ENCODE measurements around the gene ZNF525. TPM values are rescaled to one million over a fixed set of nuclear protein-coding genes. Genes with fewer than 3 reads are reported as not detected.
"Not testable (repeated sequence)": the region's sequence is repeated elsewhere in the genome, so short reads cannot be mapped to it uniquely, and the experiment has no call there.

ZNF525 gene
- total RNA-seq, 1 experiment from 2014 or later = 10.2 TPM

DNA sequence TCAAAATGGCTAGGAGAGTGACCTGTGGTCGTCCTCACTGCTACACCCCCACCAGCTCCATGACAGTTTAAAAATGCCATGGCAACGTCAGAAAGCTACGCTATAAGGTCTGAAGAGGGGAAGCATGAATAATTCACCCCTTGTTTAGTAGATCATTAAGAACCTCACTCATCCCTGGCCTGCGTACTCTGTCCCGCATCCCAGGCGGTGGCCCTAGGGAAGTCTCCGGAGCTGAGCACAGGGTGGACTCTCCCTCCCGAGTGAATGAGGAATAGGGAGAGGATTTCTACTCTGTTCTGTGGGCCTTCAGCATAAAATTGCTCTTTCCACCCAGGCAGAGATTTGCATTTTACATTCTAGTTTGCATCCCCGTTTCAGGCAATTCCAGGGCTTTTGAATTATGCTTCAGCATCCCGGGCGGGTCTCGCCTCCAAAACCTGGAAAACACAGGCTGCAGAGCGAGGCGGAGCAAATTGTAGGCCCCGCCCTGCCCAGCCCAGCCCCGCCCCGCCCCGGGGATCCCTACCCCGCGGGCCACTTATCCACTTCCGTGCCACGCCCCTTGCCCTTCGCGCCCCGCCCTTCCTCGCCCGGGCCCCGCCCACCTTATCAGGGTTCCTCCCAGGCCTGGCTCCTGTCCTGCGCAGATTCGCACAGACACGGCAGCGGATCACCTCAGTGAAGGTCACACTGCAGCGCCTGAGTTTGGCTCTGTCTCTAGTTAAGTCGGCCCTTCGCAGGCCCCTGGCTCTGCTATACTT, 7.5 kb upstream of the ZNF525 start:
- Histone ChIP-seq H3K79me2 (ENCODE audit: insufficient read depth, low read length) (no peaks in the 10 kb centered on the region), H3K4me3 (replicated peaks in 1 of 2; ENCODE audit: low read depth in 1 of 2, low read length in 2 of 2) (no peak overlapping the region), H3K27ac (ENCODE audit: low read depth, low read length) (no peak overlapping the region), H3K27me3 (ENCODE audit: insufficient read depth, low read length) (no peaks in the 10 kb centered on the region), H3K36me3 (ENCODE audit: control insufficient read depth in 1 of 2, insufficient read depth in 2 of 2, low read length in 2 of 2) (peaks cover 0 to 4% of the 10 kb centered on the region in 2 experiments; a peak in 1 of 4 replicates), H4K20me1 (ENCODE audit: insufficient read depth) (no peaks in the 10 kb centered on the region), H3K9me2 (ENCODE audit: insufficient read depth) (no peaks in the 10 kb centered on the region), H3K9me3 (ENCODE audit: control insufficient read depth in 1 of 2, insufficient read depth in 1 of 2, low read depth in 1 of 2, low read length in 2 of 2) (peaks cover 15 to 26% of the 10 kb centered on the region in 2 experiments; a peak in 3 of 4 replicates), H3K9ac (ENCODE audit: low read length) (no peak overlapping the region), H3K4me1 (ENCODE audit: control insufficient read depth in 1 of 2, insufficient read depth in 2 of 2, low read length in 2 of 2) (no peaks in the 10 kb centered on the region), H2AFZ (ENCODE audit: low read depth, low read length, poor library complexity, severe bottlenecking) (no peak overlapping the region), H3K4me2 (ENCODE audit: low read length) (no peak overlapping the region)
- TF ChIP-seq SP1 (IDR thresholded peaks at IDR 0.05; ENCODE audit: low read depth) = no peak
- no peak for TF ChIP-seq EZH2 (IDR thresholded peaks at IDR 0.05)
- no peak for TF ChIP-seq ZFX (IDR thresholded peaks at IDR 0.05)
- no peak for TF ChIP-seq POLR2A (IDR thresholded peaks at IDR 0.05; ENCODE audit: borderline replicate concordance, extremely low read depth, insufficient read depth, insufficient read length)
- no peak for TF ChIP-seq YY1 (IDR thresholded peaks at IDR 0.05; ENCODE audit: extremely low read depth, insufficient replicate concordance, low read depth, low read length)
- no peak for TF ChIP-seq EGR1 (IDR thresholded peaks at IDR 0.05; ENCODE audit: low read depth)
- intact Hi-C loops (cut with micrococcal nuclease) = no loop called here
- ChIA-PET POLR2A (no interaction called here), CTCF (no interaction called here), RAD21 (ENCODE audit: low non-redundant PET in 1 of 2, low total read pairs in 2 of 2, uncharacterized antibody in 2 of 2, unreplicated experiment in 2 of 2) (no interaction called here)
- no TSS peak for BruUV-seq (replicated peaks)
- DNase-seq (ENCODE audit: low read depth, low spot score) (no peak), ATAC-seq (no peak)

GRCh38 chr19:53360056-53360455, 5.4 kb upstream of the ZNF525 start:
- H3K9me2 ChIP-seq (ENCODE audit: insufficient read depth); POLR2A ChIA-PET; H3K4me1 ChIP-seq (ENCODE audit: control insufficient read depth in 1 of 2, insufficient read depth in 2 of 2, low read length in 2 of 2); H3K4me3 ChIP-seq (replicated peaks in 1 of 2; ENCODE audit: low read depth in 1 of 2, low read length in 2 of 2); BruUV-seq (replicated peaks); H3K9ac ChIP-seq (ENCODE audit: low read length); H3K27me3 ChIP-seq (ENCODE audit: insufficient read depth, low read length); H4K20me1 ChIP-seq (ENCODE audit: insufficient read depth); ATAC-seq; H3K36me3 ChIP-seq (ENCODE audit: control insufficient read depth in 1 of 2, insufficient read depth in 2 of 2, low read length in 2 of 2); H2AFZ ChIP-seq (ENCODE audit: low read depth, low read length, poor library complexity, severe bottlenecking); H3K79me2 ChIP-seq (ENCODE audit: insufficient read depth, low read length); H3K27ac ChIP-seq (ENCODE audit: low read depth, low read length); DNase-seq (ENCODE audit: low read depth, low spot score); H3K4me2 ChIP-seq (ENCODE audit: low read length); RAD21 ChIA-PET (ENCODE audit: low non-redundant PET in 1 of 2, low total read pairs in 2 of 2, uncharacterized antibody in 2 of 2, unreplicated experiment in 2 of 2); CTCF ChIA-PET: not testable (repeated sequence)
- intact Hi-C loops (cut with micrococcal nuclease) = loop anchor here (10.0 kb wide), 1 partner anchor 165 kb away; the partner anchor contains the start of gene ZNF665
- H3K9me3 ChIP-seq (ENCODE audit: control insufficient read depth in 1 of 2, insufficient read depth in 1 of 2, low read depth in 1 of 2, low read length in 2 of 2) = peaks cover 9 to 17% of the 10 kb centered on the region in 2 experiments; a peak in 3 of 4 replicates

Data from HCT116 (cell line).